Activated T-cell treated with anti-CD3 and anti-CD28 coated beads, Interleukin-2, amount 50 U/mL, for 72 hours (primary cell): ENCODE results near the gene ARPIN. TPM values are rescaled to one million over a fixed set of nuclear protein-coding genes. Genes with fewer than 3 reads are reported as not detected.
"Not testable (repeated sequence)": the region's sequence is repeated elsewhere in the genome, so short reads cannot be mapped to it uniquely, and the experiment has no call there.

Experiments used
- ATAC-seq, 2 donors: fragments of 150-1000 bp; cut with Tn5 transposase; replicated peaks in 1 of 2; 2 replicates each; pipeline ENCODE4 v1.10.0; 2021; ENCODE audit warnings: moderate library complexity in 2 of 2, mild to moderate bottlenecking in 1 of 2
- DNase-seq, 2 donors: peaks; one replicate each; pipeline ENCODE4 v3.0.0; 2021 to 2022; ENCODE audit warnings: mixed read lengths in 1 of 2
- H3K27ac Mint-ChIP-seq: one replicate; pipeline ENCODE4 v1.8.0; 2022; ENCODE audit warnings: mild to moderate bottlenecking, moderate library complexity, mixed read lengths
- H3K27me3 Mint-ChIP-seq: one replicate; pipeline ENCODE4 v1.8.0; 2022; ENCODE audit warnings: low read depth, mixed read lengths
- H3K36me3 Mint-ChIP-seq, 2 donors: one replicate each; pipeline ENCODE4 v1.8.0; 2022; ENCODE audit warnings: mixed read lengths in 2 of 2, mild to moderate bottlenecking in 1 of 2; ENCODE audit not compliant: insufficient read depth in 2 of 2
- H3K4me1 Mint-ChIP-seq: one replicate; pipeline ENCODE4 v1.8.0; 2022; ENCODE audit warnings: low read depth, mixed read lengths
- H3K4me3 Mint-ChIP-seq, 2 donors: one replicate each; pipeline ENCODE4 v1.8.0; 2022; ENCODE audit warnings: mild to moderate bottlenecking in 2 of 2, mixed read lengths in 2 of 2, moderate library complexity in 2 of 2
- H3K9me3 Mint-ChIP-seq, 2 donors: one replicate each; pipeline ENCODE4 v1.8.0; 2022; ENCODE audit warnings: mixed read lengths in 2 of 2
- total RNA-seq, 2 donors: library from RNA; stranded (reverse); gene quantifications; one replicate each; pipeline ENCODE4 v1.2.3, GENCODE V29; 2022

The ARPIN gene
- not detected for total RNA-seq

GRCh38 chr15:89912674-89913396, at the start of gene ARPIN:
TSS of gene ARPIN (minus strand) at chr15:89912952. CDS start at chr15:89912835, 117 bp downstream.
- H3K27ac Mint-ChIP-seq, result no peak within 1 kb of the TSS
- ATAC-seq, result peak; percentile 60
- DNase-seq, result peak in 1 of 2 donors; percentile 26

GRCh38 chr15:89958107-89958805, 45.5 kb upstream of the ARPIN start:
- no peak overlapping the region for H3K4me3 Mint-ChIP-seq
- DNase-seq, result no peak

More at GRCh38 chr15:89912674-89913396, at the start of gene ARPIN:
- Mint-ChIP-seq H3K4me3 (peak within 1 kb of the TSS; percentile 52 to 66), H3K27me3 (peaks cover 41% of the 10 kb centered on the region), H3K36me3 (no peaks in the 10 kb centered on the region), H3K4me1 (no peaks in the 10 kb centered on the region), H3K9me3 (no peaks in the 10 kb centered on the region)

GRCh38 chr15:89955449-89955998, 42.8 kb upstream of the ARPIN start:
- H3K9me3 Mint-ChIP-seq, H3K27me3 Mint-ChIP-seq, DNase-seq, H3K27ac Mint-ChIP-seq, H3K4me1 Mint-ChIP-seq, ATAC-seq, H3K4me3 Mint-ChIP-seq, H3K36me3 Mint-ChIP-seq: not testable (repeated sequence)

More at GRCh38 chr15:89958107-89958805, 45.5 kb upstream of the ARPIN start:
- H3K27ac Mint-ChIP-seq, result no peak overlapping the region
- H3K27me3 Mint-ChIP-seq, result no peaks in the 10 kb centered on the region
- no peak for ATAC-seq
- H3K36me3 Mint-ChIP-seq, result peaks cover 0 to 4% of the 10 kb centered on the region in 2 donors
- H3K4me1 Mint-ChIP-seq, result no peaks in the 10 kb centered on the region
- peaks cover 4% of the 10 kb centered on the region in 2 donors for H3K9me3 Mint-ChIP-seq

- Mint-ChIP-seq H3K4me3 (no peak overlapping the region), H3K9me3 (peaks cover 4% of the 10 kb centered on the region in 2 donors), H3K36me3 (peaks cover 0 to 4% of the 10 kb centered on the region in 2 donors), H3K27ac (no peak overlapping the region), H3K27me3 (no peaks in the 10 kb centered on the region), H3K4me1 (peaks cover 12% of the 10 kb centered on the region)
- DNase-seq (no peak), ATAC-seq (no peak)
Measured at GRCh38 chr15:89954541-89954940, 41.8 kb upstream of the ARPIN start.

- H3K9me3 Mint-ChIP-seq, result no peaks in the 10 kb centered on the region
- no peaks in the 10 kb centered on the region for H3K27me3 Mint-ChIP-seq
- no peaks in the 10 kb centered on the region for H3K36me3 Mint-ChIP-seq
- H3K4me3 Mint-ChIP-seq, result no peak overlapping the region
- DNase-seq, result no peak
- peaks cover 25% of the 10 kb centered on the region for H3K4me1 Mint-ChIP-seq
- no peak overlapping the region for H3K27ac Mint-ChIP-seq
- no peak for ATAC-seq
Measured at GRCh38 chr15:89948796-89949195, 36.0 kb upstream of the ARPIN start.

GRCh38 chr15:89947385-89947784, 34.6 kb upstream of the ARPIN start:
- Mint-ChIP-seq H3K27me3 (no peaks in the 10 kb centered on the region), H3K4me3 (no peak overlapping the region), H3K9me3 (no peaks in the 10 kb centered on the region), H3K27ac (no peak overlapping the region), H3K36me3 (no peaks in the 10 kb centered on the region), H3K4me1 (peaks cover 18% of the 10 kb centered on the region)
- DNase-seq, result no peak
- ATAC-seq, result no peak

GRCh38 chr15:89946681-89947299, 34.0 kb upstream of the ARPIN start:
- Mint-ChIP-seq H3K27ac (no peak overlapping the region), H3K9me3 (no peaks in the 10 kb centered on the region), H3K4me3 (peak overlapping the region in 1 of 2 donors; percentile 18), H3K27me3 (no peaks in the 10 kb centered on the region), H3K36me3 (no peaks in the 10 kb centered on the region), H3K4me1 (peaks cover 17% of the 10 kb centered on the region)
- ATAC-seq (peak in 1 of 2 donors; percentile 63), DNase-seq (no peak)

GRCh38 chr15:89943721-89944120, 31.0 kb upstream of the ARPIN start:
- H3K9me3 Mint-ChIP-seq, H3K4me3 Mint-ChIP-seq, H3K27ac Mint-ChIP-seq, DNase-seq, H3K36me3 Mint-ChIP-seq, H3K27me3 Mint-ChIP-seq, ATAC-seq: not testable (repeated sequence)
- H3K4me1 Mint-ChIP-seq, result peaks cover 13% of the 10 kb centered on the region

GRCh38 chr15:89939910-89940309, 27.2 kb upstream of the ARPIN start:
- ATAC-seq, result no peak

GRCh38 chr15:89939377-89939776, 26.6 kb upstream of the ARPIN start:
- not testable (repeated sequence) for H3K36me3 Mint-ChIP-seq, H3K9me3 Mint-ChIP-seq, ATAC-seq, H3K27ac Mint-ChIP-seq, DNase-seq, H3K27me3 Mint-ChIP-seq, H3K4me3 Mint-ChIP-seq
- H3K4me1 Mint-ChIP-seq, result peaks cover 26% of the 10 kb centered on the region

More at GRCh38 chr15:89939910-89940309, 27.2 kb upstream of the ARPIN start:
- no peaks in the 10 kb centered on the region for H3K9me3 Mint-ChIP-seq
- peaks cover 4% of the 10 kb centered on the region for H3K27me3 Mint-ChIP-seq
- no peak for DNase-seq
- H3K27ac Mint-ChIP-seq, result no peak overlapping the region
- no peak overlapping the region for H3K4me3 Mint-ChIP-seq
- peaks cover 26% of the 10 kb centered on the region for H3K4me1 Mint-ChIP-seq
- H3K36me3 Mint-ChIP-seq, result no peaks in the 10 kb centered on the region

- H3K4me3 Mint-ChIP-seq, result no peak overlapping the region
- no peak overlapping the region for H3K27ac Mint-ChIP-seq
- H3K36me3 Mint-ChIP-seq, result no peaks in the 10 kb centered on the region
- no peaks in the 10 kb centered on the region for H3K9me3 Mint-ChIP-seq
- H3K27me3 Mint-ChIP-seq, result peaks cover 4% of the 10 kb centered on the region
- DNase-seq, result no peak
- H3K4me1 Mint-ChIP-seq, result peaks cover 26% of the 10 kb centered on the region
- ATAC-seq, result peak in 1 of 2 donors; percentile 32
Measured at GRCh38 chr15:89937365-89938350, 24.9 kb upstream of the ARPIN start.

- ATAC-seq, result no peak
- Mint-ChIP-seq H3K36me3 (no peaks in the 10 kb centered on the region), H3K4me3 (peak overlapping the region in 1 of 2 donors; percentile 28), H3K27me3 (peaks cover 4% of the 10 kb centered on the region), H3K27ac (no peak overlapping the region), H3K9me3 (no peaks in the 10 kb centered on the region), H3K4me1 (peaks cover 26% of the 10 kb centered on the region)
- no peak for DNase-seq
Measured at GRCh38 chr15:89936786-89937265, 24.1 kb upstream of the ARPIN start.
